ENCODE data around the gene MED6.

MED6 gene

DNA sequence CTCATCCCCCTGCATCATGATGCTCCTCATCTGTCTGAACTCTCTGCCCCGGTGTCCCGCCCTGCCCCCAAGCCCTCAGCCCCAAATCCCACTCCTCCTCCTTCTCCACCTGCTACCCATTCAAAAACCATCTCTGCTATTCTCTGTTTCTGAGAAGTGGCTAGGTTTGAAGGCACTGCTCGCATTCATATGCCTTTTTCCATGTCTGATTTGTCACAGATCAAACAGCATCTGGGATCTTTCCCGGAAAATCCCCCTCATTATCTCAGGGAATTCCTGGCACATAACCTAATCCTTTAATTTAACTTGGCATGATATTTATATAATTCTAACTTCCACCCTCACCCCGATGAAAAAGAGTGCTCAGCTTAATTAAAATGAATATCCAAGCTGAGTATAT, 62.4 kb downstream of the MED6 start:
- TF ChIP-seq, protein P1, sequence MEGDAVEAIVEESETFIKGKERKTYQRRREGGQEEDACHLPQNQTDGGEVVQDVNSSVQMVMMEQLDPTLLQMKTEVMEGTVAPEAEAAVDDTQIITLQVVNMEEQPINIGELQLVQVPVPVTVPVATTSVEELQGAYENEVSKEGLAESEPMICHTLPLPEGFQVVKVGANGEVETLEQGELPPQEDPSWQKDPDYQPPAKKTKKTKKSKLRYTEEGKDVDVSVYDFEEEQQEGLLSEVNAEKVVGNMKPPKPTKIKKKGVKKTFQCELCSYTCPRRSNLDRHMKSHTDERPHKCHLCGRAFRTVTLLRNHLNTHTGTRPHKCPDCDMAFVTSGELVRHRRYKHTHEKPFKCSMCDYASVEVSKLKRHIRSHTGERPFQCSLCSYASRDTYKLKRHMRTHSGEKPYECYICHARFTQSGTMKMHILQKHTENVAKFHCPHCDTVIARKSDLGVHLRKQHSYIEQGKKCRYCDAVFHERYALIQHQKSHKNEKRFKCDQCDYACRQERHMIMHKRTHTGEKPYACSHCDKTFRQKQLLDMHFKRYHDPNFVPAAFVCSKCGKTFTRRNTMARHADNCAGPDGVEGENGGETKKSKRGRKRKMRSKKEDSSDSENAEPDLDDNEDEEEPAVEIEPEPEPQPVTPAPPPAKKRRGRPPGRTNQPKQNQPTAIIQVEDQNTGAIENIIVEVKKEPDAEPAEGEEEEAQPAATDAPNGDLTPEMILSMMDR (IDR thresholded peaks at IDR 0.05; ENCODE audit: insufficient read depth, missing control alignments), result no peak
- no peak for DNase-seq (ENCODE audit: insufficient read length, low spot score)
- no peak for FAIRE-seq

DNA sequence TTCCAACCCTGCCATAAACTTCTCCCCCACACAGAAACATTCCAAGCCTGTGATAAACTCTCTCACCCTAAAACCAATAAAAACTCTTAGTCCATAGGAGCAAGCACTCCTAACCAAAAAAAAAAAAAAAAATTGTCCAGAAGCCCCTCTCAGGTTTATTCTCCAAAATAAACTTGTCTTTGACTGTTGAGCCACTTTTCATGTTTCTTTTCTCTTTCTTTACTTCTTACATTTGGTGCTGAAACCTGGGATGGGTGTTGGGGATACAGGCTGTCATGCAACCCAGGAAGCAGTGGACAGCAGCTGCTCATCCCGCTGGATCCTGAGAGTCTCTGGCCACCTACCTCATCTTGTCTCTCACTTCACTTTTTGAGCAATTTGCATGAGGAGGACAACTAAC, 63.6 kb downstream of the MED6 start:
- no peak for FAIRE-seq
- no peak for DNase-seq (ENCODE audit: insufficient read length, low spot score)
- TF ChIP-seq, protein P1 (IDR thresholded peaks at IDR 0.05; ENCODE audit: insufficient read depth, missing control alignments), result no peak

DNA sequence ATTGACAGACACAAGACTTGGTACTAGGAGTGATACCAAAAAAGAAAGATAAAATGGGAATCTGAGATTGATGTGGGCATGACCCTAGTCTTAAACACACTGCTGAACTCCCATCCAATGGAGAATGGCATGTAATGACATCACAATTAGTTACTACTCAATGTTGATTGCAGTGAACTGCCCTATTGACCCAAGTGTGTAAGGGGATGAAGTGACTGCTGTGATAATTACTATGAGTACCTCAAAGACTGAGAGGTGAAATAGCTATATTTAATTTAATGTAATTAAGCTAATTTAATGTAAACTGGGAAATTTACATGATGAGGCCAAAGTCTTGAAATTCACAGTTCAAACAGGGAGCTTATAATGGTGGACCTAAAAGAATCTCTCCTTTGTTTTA, 65.6 kb downstream of the MED6 start, which contains the start of gene ADAM20:
ADAM20 (minus strand) TSS at position 101 of the 400 bp plus-strand sequence. CDS start 10,247 bp downstream, outside the sequence.
- DNase-seq (ENCODE audit: insufficient read length, low spot score) (no peak), FAIRE-seq (no peak)
- TF ChIP-seq, protein P1 (IDR thresholded peaks at IDR 0.05; ENCODE audit: insufficient read depth, missing control alignments), result no peak

All from D721Med (cell line).